ENCODE data around the gene DTHD1. TPM values are rescaled to one million over a fixed set of nuclear protein-coding genes. Genes with fewer than 3 reads are reported as not detected.

Gene DTHD1
- total RNA-seq, 4 donors from 2014 or later, result 0.20 to 0.60 (median 0.42) TPM; not detected in 1

GRCh38 chr4:36288731-36289426 is 7.5 kb downstream of the DTHD1 start:
- Histone ChIP-seq H3K4me3 (no peak overlapping the region), H3K36me3 (no peaks in the 10 kb centered on the region), H3K4me1 (no peaks in the 10 kb centered on the region), H3K9me3 (no peaks in the 10 kb centered on the region), H3K27ac (no peak overlapping the region), H3K27me3 (no peaks in the 10 kb centered on the region)
- DNase-seq (ENCODE audit: low spot score in 2 of 2), result no peak
- 29 to 38% methylated on average over 2 of the region's 2 CpGs for WGBS, 2 donors
- no peak for TF ChIP-seq POLR2A (IDR thresholded peaks at IDR 0.05)
- no peak for TF ChIP-seq EP300 (IDR thresholded peaks at IDR 0.05)
- TF ChIP-seq CTCF (IDR thresholded peaks at IDR 0.05), result no peak

- Histone ChIP-seq H3K4me3 (no peak overlapping the region), H3K36me3 (no peaks in the 10 kb centered on the region), H3K27ac (no peak overlapping the region), H3K9me3 (no peaks in the 10 kb centered on the region), H3K27me3 (no peaks in the 10 kb centered on the region), H3K4me1 (no peaks in the 10 kb centered on the region)
- DNase-seq (ENCODE audit: low spot score in 2 of 2), result no peak
- no peak for TF ChIP-seq CTCF (IDR thresholded peaks at IDR 0.05)
- 66 to 67% methylated on average over 2 of the region's 2 CpGs for WGBS, 2 donors
These were observed 9.2 kb downstream of the DTHD1 start for GRCh38 chr4:36290641-36291040.

GRCh38 chr4:36292556-36293188 is 11.3 kb downstream of the DTHD1 start:
- no peaks in the 10 kb centered on the region for H3K9me3 ChIP-seq
- no peaks in the 10 kb centered on the region for H3K4me1 ChIP-seq
- no peaks in the 10 kb centered on the region for H3K36me3 ChIP-seq
- no peak overlapping the region for H3K4me3 ChIP-seq
- 54 to 62% methylated on average over 7 of the region's 7 CpGs for WGBS, 2 donors
- DNase-seq (ENCODE audit: low spot score in 2 of 2), result no peak
- peak overlapping the region in 2 of 4 donors; percentile 12 to 15 for H3K27ac ChIP-seq
- TF ChIP-seq POLR2A (IDR thresholded peaks at IDR 0.05) (no peak), EP300 (IDR thresholded peaks at IDR 0.05) (peak in 1 of 2 donors; percentile 44)
- H3K27me3 ChIP-seq, result no peaks in the 10 kb centered on the region

GRCh38 chr4:36301127-36301526 is 19.7 kb downstream of the DTHD1 start:
- no peaks in the 10 kb centered on the region for H3K4me1 ChIP-seq
- 57 to 75% methylated on average over 2 of the region's 2 CpGs for WGBS, 2 donors
- no peaks in the 10 kb centered on the region for H3K27me3 ChIP-seq
- no peaks in the 10 kb centered on the region for H3K9me3 ChIP-seq
- no peaks in the 10 kb centered on the region for H3K36me3 ChIP-seq
- H3K4me3 ChIP-seq, result no peak overlapping the region
- no peak overlapping the region for H3K27ac ChIP-seq
- no peak for TF ChIP-seq CTCF (IDR thresholded peaks at IDR 0.05)
- no peak for TF ChIP-seq POLR2A (IDR thresholded peaks at IDR 0.05)
- TF ChIP-seq EP300 (IDR thresholded peaks at IDR 0.05), result no peak
- no peak for DNase-seq (ENCODE audit: low spot score in 2 of 2)

- WGBS, 2 donors, result 65 to 75% methylated on average over 3 of the region's 3 CpGs
These were observed 22.2 kb downstream of the DTHD1 start for GRCh38 chr4:36303426-36304137.

More at GRCh38 chr4:36303426-36304137, 22.2 kb downstream of the DTHD1 start:
- Histone ChIP-seq H3K4me1 (no peaks in the 10 kb centered on the region), H3K4me3 (no peak overlapping the region), H3K27ac (no peak overlapping the region), H3K9me3 (no peaks in the 10 kb centered on the region), H3K36me3 (no peaks in the 10 kb centered on the region), H3K27me3 (no peaks in the 10 kb centered on the region)
- TF ChIP-seq CTCF (IDR thresholded peaks at IDR 0.05) (no peak), POLR2A (IDR thresholded peaks at IDR 0.05) (no peak), EP300 (IDR thresholded peaks at IDR 0.05) (no peak)
- DNase-seq (ENCODE audit: low spot score in 2 of 2), result no peak
